Left cardiac atrium (tissue), 4 donors: ENCODE results near the gene TPBGL. TPM values are rescaled to one million over a fixed set of nuclear protein-coding genes. Genes with fewer than 3 reads are reported as not detected.

Experiments used
- ATAC-seq, 2 donors: fragments of 200-7000 bp; cut with Tn5 transposase; one replicate each; pipeline ENCODE4 v1.9.1; 2020; ENCODE audit warnings: mild to moderate bottlenecking in 2 of 2, moderate library complexity in 2 of 2
- DNase-seq: peaks from one replicate; pipeline ENCODE4 v3.0.0-alpha.2; 2020
- intact Hi-C, 2 donors: fragments of 100-400 bp; cut with DNase I; formaldehyde crosslinking; loops; one replicate each; pipeline versions ENCODE4 v1.14.1 to v1.15.1; 2022 to 2023
- long read RNA-seq: library from polyadenylated mRNA; unstranded; transcript quantifications from one replicate; pipeline ENCODE4 v2.0.0, GENCODE V29; 2021
- total RNA-seq, 2 donors: library from RNA; stranded (reverse); fragmentation: NEBNext Ultra II Directional; extraction: Animal tissue kit (Norgen Biotek cat#: 25700); gene quantifications; one replicate each; pipeline ENCODE4 v1.2.1, GENCODE V29; 2021
- donor health status: DM: no; HTN: yes; CAD: no.
- donor health status: DM: no; HTN: yes; CAD: no; lungs with severe emphysema.
- donor health status: DM: yes; HTN: yes; CAD: no.
- donor health status: Dilated cardiomyopathy.

The TPBGL gene
- total RNA-seq = under 1 TPM; 0.21 to 0.42 TPM
- long read RNA-seq = 0 reads

GRCh38 chr11:75240311-75241035 is at the start of gene TPBGL:
TSS of gene TPBGL (plus strand) at chr11:75240774. CDS start at chr11:75241050, 276 bp downstream.
- ATAC-seq (peak; percentile 31 to 44), DNase-seq (peak; percentile 48)
- intact Hi-C loops = loop anchor here (5.0 to 10.0 kb wide), 3 partner anchors 33 to 316 kb away; no protein-coding TSS in a partner anchor

DNA sequence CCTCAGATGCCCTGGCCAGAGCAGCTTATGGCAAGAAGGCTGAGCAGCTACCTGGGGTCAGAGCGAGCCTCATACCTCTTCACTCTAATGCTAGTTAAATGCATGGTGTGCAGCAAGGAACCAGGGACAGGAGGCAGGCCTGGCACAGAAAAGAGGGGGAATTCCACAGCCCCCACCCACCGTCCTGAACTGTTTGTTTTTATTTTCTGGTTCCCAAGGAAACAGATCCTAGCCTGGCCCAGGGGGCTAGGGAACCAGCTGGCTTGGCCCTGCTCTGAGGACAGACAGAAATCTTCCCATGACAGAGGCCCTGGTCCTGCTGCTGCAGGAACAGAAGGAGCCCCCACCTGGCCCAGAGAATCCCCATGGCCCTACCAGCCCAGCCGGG is 49.2 kb upstream of the TPBGL start:
- intact Hi-C loops = no loop called here
- ATAC-seq (peak in 1 of 2 donors; percentile 2), DNase-seq (no peak)

DNA sequence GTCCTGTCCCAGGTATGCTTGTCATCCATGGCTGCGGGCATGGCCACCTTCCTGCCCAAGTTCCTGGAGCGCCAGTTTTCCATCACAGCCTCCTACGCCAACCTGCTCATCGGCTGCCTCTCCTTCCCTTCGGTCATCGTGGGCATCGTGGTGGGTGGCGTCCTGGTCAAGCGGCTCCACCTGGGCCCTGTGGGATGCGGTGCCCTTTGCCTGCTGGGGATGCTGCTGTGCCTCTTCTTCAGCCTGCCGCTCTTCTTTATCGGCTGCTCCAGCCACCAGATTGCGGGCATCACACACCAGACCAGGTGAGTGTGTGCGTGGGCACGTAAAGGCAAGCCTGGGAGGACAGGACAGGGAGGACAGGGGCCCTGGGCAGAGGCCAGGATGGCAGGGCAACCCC is 47.3 kb upstream of the TPBGL start:
- intact Hi-C loops = no loop called here
- no peak for DNase-seq
- ATAC-seq = no peak

- ATAC-seq = no peak
- intact Hi-C loops = no loop called here
- DNase-seq = no peak
Measured at GRCh38 chr11:75193711-75194110, 46.9 kb upstream of the TPBGL start.

DNA sequence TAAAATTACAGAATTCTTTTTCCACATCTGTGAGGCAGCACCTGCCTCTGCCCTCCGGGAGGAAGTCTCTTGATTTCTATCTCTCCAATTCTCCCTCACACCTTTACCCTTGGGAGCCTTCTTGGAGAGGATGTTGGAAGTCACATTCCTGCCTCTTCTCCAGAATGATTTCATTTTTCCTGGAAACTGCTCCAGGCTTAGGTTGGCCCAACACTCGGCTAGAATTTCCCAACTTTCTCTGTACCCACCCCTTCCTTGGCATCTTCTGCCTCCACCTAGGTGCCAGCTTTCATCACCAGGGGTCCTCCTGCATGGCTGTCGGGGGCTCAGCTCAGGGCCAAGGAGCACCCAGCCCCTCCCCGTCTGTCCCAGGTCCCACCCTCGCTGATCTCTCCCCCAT is 46.4 kb upstream of the TPBGL start:
- DNase-seq (no peak), ATAC-seq (peak; percentile 6 to 35)
- intact Hi-C loops = no loop called here

- ATAC-seq (peak; percentile 91 to 92), DNase-seq (peak; percentile 88)
- intact Hi-C loops = loop anchor here in 1 of 2 donors (1.0 kb wide), 1 partner anchor 20 kb away; no protein-coding TSS in a partner anchor
Measured at GRCh38 chr11:75195167-75195962, 45.2 kb upstream of the TPBGL start.

GRCh38 chr11:75196426-75196825 is 44.1 kb upstream of the TPBGL start:
- ATAC-seq (no peak), DNase-seq (no peak)
- intact Hi-C loops = no loop called here

DNA sequence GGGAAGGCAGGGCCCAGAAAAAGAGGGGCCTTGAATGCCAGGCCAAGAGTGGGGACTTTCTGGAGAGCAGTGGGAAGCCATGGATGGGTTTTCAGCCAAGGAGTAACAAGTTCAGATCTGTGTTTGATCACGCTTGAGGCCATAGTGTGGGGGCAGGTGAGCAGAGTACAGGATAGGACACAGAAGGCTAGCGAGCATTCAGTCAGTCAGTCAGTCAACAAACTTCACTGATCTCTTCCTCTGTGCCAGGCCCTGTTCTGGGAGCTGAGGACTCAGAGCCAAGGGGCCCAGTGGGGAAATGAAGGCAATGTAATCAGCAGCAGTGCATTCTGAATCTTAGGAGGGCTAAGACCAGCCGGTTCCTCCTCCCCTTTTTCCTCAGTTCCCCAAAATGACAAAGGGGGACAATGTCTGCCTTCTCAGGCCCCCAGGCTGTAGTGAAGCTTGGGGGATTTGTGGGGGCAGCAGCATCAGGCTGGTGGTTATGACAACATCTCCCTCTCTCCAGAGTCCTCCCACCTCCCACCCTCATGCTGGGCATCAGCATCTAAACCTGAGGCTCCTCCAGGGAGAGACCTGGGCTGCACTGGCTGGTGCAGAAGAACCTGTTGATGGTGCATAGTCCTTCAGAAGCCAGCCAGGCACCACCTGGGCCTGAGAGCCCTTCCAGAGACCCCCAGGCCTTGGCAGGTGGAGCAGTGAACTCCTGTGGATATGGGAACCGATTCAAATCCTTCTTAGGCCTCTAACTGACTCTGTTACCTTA is 42.9 kb upstream of the TPBGL start:
- no peak for ATAC-seq
- DNase-seq = no peak
- intact Hi-C loops = no loop called here

- ATAC-seq (no peak), DNase-seq (no peak)
- intact Hi-C loops = no loop called here
Measured at GRCh38 chr11:75198278-75198973, 42.1 kb upstream of the TPBGL start.

- ATAC-seq (no peak), DNase-seq (no peak)
- intact Hi-C loops = no loop called here
Measured at GRCh38 chr11:75199412-75199955, 41.1 kb upstream of the TPBGL start.

GRCh38 chr11:75200051-75200450 is 40.5 kb upstream of the TPBGL start:
- intact Hi-C loops = no loop called here
- ATAC-seq (no peak), DNase-seq (peak; percentile 49)

DNA sequence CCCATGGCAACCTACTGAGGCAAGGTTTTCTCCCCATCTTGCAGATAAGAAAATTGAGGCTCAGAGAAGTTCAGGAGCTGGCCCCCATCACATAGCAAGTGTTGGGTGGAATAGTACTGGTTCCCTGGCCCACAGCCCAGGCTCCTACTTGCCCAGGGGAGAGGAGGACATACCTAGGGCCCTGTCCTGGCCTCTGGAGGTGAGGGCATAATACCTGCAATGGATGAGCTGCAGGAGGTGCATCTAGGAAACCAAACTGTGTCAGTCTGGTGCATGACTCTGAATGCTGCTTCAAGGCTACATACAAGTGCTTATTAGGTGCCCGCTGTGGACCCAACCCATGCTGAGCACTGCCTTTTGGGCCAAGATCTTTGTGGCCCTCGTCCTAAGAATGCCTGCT is 40.0 kb upstream of the TPBGL start:
- ATAC-seq = no peak
- no peak for DNase-seq
- intact Hi-C loops = no loop called here

DNA sequence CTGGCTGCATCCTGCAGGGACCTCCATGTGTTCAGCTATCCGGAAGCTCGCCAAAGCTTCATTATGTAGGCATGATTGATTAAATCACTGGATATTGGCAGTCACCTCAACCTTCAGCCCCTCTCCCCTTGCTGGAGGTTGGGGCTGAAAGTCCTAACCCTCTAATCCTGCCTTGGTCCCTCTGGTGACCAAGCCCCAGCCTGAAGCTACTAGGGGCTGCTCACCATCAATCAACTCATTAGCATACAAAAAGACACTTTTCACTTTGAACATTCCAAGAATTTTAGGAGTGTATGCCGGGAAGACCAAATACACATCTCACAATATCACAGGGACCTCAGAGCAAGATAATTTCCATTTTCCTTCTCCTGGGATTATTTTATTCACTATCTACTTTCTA is 38.8 kb upstream of the TPBGL start:
- intact Hi-C loops = no loop called here
- no peak for ATAC-seq
- no peak for DNase-seq

GRCh38 chr11:75202195-75202594 is 38.4 kb upstream of the TPBGL start:
- intact Hi-C loops = no loop called here

GRCh38 chr11:75203138-75203537 is 37.4 kb upstream of the TPBGL start:
- DNase-seq (no peak), ATAC-seq (no peak)
- intact Hi-C loops = no loop called here

More at GRCh38 chr11:75202195-75202594, 38.4 kb upstream of the TPBGL start:
- ATAC-seq (no peak), DNase-seq (no peak)

DNA sequence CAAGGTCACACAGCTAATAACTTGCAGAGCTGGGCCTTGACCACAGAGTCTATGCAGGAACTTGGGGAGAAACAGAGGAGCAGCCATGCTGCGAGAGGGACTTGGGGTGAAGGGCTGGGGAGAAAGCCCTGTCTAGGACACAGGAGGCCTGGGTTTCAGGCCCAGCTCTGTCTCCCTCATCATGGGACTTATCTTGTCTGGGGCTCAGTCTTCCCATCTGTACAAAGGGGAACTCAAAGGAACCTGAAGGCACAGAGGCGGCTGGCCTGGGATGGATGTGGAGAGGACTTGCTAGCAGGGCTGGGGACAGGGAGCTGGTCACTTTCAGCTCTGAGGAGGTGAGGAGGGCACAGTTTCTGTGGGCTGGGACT is 36.9 kb upstream of the TPBGL start:
- no peak for DNase-seq
- no peak for ATAC-seq
- intact Hi-C loops = loop anchor here in 1 of 2 donors (2.0 kb wide), 1 partner anchor 59 kb away; no protein-coding TSS in a partner anchor

DNA sequence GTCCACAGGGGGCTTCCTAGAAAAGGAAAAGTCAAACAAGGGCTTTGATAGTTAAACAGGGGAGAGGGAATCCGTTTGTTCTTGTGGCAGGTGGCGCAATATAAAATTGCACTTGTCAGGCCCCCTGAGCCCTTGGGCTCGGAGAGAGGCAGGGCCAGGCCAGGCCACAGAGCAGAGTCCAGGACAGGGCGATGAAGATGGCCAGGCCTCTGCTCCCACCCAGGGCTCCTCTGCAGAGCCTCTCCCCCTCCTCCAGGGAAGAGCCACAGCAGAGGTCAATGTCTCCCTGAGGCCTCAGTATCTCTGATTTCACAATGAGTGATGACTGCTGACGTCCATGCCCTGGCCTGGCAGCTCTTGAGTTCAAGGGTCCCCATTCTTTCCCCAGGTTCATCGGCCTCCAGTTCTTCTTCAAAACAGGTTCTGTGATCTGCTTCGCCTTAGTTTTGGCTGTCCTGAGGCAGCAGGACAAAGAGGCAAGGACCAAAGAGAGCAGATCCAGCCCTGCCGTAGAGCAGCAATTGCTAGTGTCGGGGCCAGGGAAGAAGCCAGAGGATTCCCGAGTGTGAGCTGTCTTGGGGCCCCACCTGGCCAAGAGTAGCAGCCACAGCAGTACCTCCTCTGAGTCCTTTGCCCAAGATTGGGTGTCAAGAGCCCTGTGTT is 36.4 kb upstream of the TPBGL start:
- ATAC-seq = no peak
- DNase-seq = no peak
- intact Hi-C loops = loop anchor here in 1 of 2 donors (2.0 kb wide), 1 partner anchor 59 kb away; no protein-coding TSS in a partner anchor
